ENCODE measurements around the gene TCTA.
A peak's percentile ranks its signal among the peaks of the same experiment; 100 is the strongest.

Gene TCTA

GRCh38 chr3:49461443-49462171 is 49.4 kb downstream of the TCTA start:
- TF ChIP-seq NFIC (IDR thresholded peaks at IDR 0.05) = no peak
- TF ChIP-seq YY1 (IDR thresholded peaks at IDR 0.05; ENCODE audit: low read depth) = no peak
- TF ChIP-seq TEAD4 (IDR thresholded peaks at IDR 0.05) = peak; percentile 51; the same call in 1 of the 2 replicates
- TF ChIP-seq MAX (IDR thresholded peaks at IDR 0.05) = no peak
- no peak for TF ChIP-seq TCF12 (IDR thresholded peaks at IDR 0.05; ENCODE audit: low read depth)
- TF ChIP-seq FOXM1 (IDR thresholded peaks at IDR 0.05; ENCODE audit: borderline replicate concordance, low read depth) = no peak
- TF ChIP-seq EGR1 (IDR thresholded peaks at IDR 0.05) = no peak
- no peak for TF ChIP-seq ZBTB7A (IDR thresholded peaks at IDR 0.05; ENCODE audit: low read depth)
- TF ChIP-seq EP300 (IDR thresholded peaks at IDR 0.05; ENCODE audit: borderline replicate concordance) = 0 out of 2 replicates have a peak, but pooled peaks have one; percentile 1

- TF ChIP-seq EP300 (IDR thresholded peaks at IDR 0.05; ENCODE audit: borderline replicate concordance) = no peak
- TF ChIP-seq EGR1 (IDR thresholded peaks at IDR 0.05) = no peak
- no peak for TF ChIP-seq REST (IDR thresholded peaks at IDR 0.05; ENCODE audit: low read depth)
These were observed 50.0 kb downstream of the TCTA start for GRCh38 chr3:49462222-49462621.

- TF ChIP-seq EGR1 (IDR thresholded peaks at IDR 0.05) (no peak), TEAD4 (IDR thresholded peaks at IDR 0.05) (no peak), CEBPB (IDR thresholded peaks at IDR 0.05) (no peak), MAX (IDR thresholded peaks at IDR 0.05) (no peak), CREB1 (IDR thresholded peaks at IDR 0.05; ENCODE audit: low read depth) (no peak), TAF1 (IDR thresholded peaks at IDR 0.05; ENCODE audit: low read depth) (no peak), REST (IDR thresholded peaks at IDR 0.05; ENCODE audit: low read depth) (no peak), TCF12 (IDR thresholded peaks at IDR 0.05; ENCODE audit: low read depth) (no peak), FOXM1 (IDR thresholded peaks at IDR 0.05; ENCODE audit: borderline replicate concordance, low read depth) (no peak), RAD21 (IDR thresholded peaks at IDR 0.05; ENCODE audit: low read depth) (no peak), YY1 (IDR thresholded peaks at IDR 0.05; ENCODE audit: low read depth) (no peak), NFIC (IDR thresholded peaks at IDR 0.05) (no peak), USF1 (IDR thresholded peaks at IDR 0.05) (no peak), ZBTB7A (IDR thresholded peaks at IDR 0.05; ENCODE audit: low read depth) (no peak), EP300 (IDR thresholded peaks at IDR 0.05; ENCODE audit: borderline replicate concordance) (no peak)
These were observed 53.2 kb downstream of the TCTA start for GRCh38 chr3:49465270-49466034.

Measured in Ishikawa (cell line).